ENCODE results near the gene COBLL1.

- TF ChIP-seq POLR2A (IDR thresholded peaks at IDR 0.05; ENCODE audit: low read depth, low read length) (no peak), CTCF (conservative IDR thresholded peaks at IDR 0.05; ENCODE audit: low read depth, low read length) (no peak), USF2 (IDR thresholded peaks at IDR 0.05; ENCODE audit: low read depth, low read length) (no peak), RAD21 (IDR thresholded peaks at IDR 0.05; ENCODE audit: low read length) (no peak), SMC3 (IDR thresholded peaks at IDR 0.05; ENCODE audit: low read depth, low read length) (no peak), RCOR1 (IDR thresholded peaks at IDR 0.05; ENCODE audit: insufficient replicate concordance, low read length) (no peak), CEBPB (IDR thresholded peaks at IDR 0.05; ENCODE audit: low read depth, low read length) (no peak), BHLHE40 (IDR thresholded peaks at IDR 0.05; ENCODE audit: low read depth, low read length) (no peak), MXI1 (IDR thresholded peaks at IDR 0.05; ENCODE audit: borderline replicate concordance, low read depth, low read length) (no peak), CHD1 (IDR thresholded peaks at IDR 0.05; ENCODE audit: low read depth, low read length) (no peak), ELK1 (IDR thresholded peaks at IDR 0.05; ENCODE audit: borderline replicate concordance, low read depth, low read length) (no peak)
Observed at GRCh38 chr2:164747140-164747539, 94.5 kb downstream of the COBLL1 start.
